Ovary (tissue), 3 donors: ENCODE data around the gene HSD11B1L.

Experiments
- CTCF ChIP-seq, 3 donors: fragments of 450-650 bp in 2 of 3; fragments of 200-600 bp in 1 of 3; IDR thresholded peaks; one replicate each; pipeline versions ENCODE4 v1.5.1 to v1.8.0; 2016 to 2022; ENCODE audit warnings: antibody characterized with exemption in 3 of 3, mild to moderate bottlenecking in 1 of 3
- EP300 ChIP-seq: sonication (generic); formaldehyde crosslinking; IDR thresholded peaks from one replicate; pipeline ENCODE4 v1.6.1; 2017; ENCODE audit warnings: antibody characterized with exemption
- POLR2A ChIP-seq: fragments of 450-650 bp; IDR thresholded peaks from one replicate; pipeline ENCODE4 v1.6.1; 2017; ENCODE audit warnings: antibody characterized with exemption, mild to moderate bottlenecking, moderate library complexity
- donor health status: DM: no; HTN: no; CAD: no.

DNA sequence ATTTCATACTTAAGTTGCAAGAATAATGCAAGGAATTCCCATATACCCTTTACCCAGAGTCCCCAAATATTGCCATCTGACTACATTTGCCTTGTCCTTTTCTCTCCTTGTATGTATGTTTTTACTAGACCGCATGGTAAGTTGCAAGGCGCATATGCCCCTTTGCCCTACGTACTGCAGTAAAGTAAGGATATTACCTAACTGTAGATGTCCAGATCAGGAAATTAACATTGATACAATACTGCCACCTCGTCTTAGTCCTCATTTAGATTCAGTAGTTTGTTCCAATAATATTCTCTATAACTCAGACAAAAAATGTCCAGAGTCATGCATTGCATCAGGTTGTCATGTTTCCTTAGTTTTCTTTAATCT is 48.6 kb upstream of the HSD11B1L start:
- TF ChIP-seq POLR2A (no peak), EP300 (no peak), CTCF (IDR thresholded peaks at IDR 0.05) (no peak)
